IMR-90 (cell line): ENCODE results near the gene DIP2C. TPM values are rescaled to one million over a fixed set of nuclear protein-coding genes. Genes with fewer than 3 reads are reported as not detected.

Experiments
- ATAC-seq: fragments of 200-7000 bp; cut with Tn5 transposase; 2 replicates; pipeline ENCODE4 v1.9.1; 2020; ENCODE audit warnings: low read depth, mild to moderate bottlenecking, moderate library complexity
- BruUV-seq: library from RNA; stranded (reverse); fragments of 400-500 nt; replicated peaks from 2 replicates; lab custom pipeline; 2021; lab: Mats Ljungman, UMichigan
- CTCF ChIA-PET: fragments of 300-600 bp; formaldehyde crosslinking; extraction: SDS; loops from one replicate; lab custom pipeline; 2021; ENCODE audit warnings: antibody characterized with exemption; lab: Yijun Ruan, JAX
- POLR2A ChIA-PET: fragments of 300-600 bp; sonication (Branson Sonifier 250); formaldehyde crosslinking; loops from one replicate; lab custom pipeline; 2022; ENCODE audit warnings: antibody characterized with exemption; ENCODE audit not compliant: unreplicated experiment; lab: Charles Lee
- DNase-seq: peaks from one replicate; pipeline ENCODE4 v3.0.0; 2013
- H2AFZ ChIP-seq: replicated peaks from 2 replicates; pipeline ENCODE3; 2013; ENCODE audit warnings: low read length, mild to moderate bottlenecking; ENCODE audit not compliant: poor library complexity
- H2AK5ac ChIP-seq: 2 replicates; pipeline ENCODE4 v1.6.1; 2013; ENCODE audit warnings: low read depth, low read length, inconsistent platforms
- H2AK9ac ChIP-seq: replicated peaks from 2 replicates; pipeline ENCODE3; 2013; ENCODE audit warnings: mild to moderate bottlenecking, low read depth, low read length, moderate library complexity; ENCODE audit not compliant: poor library complexity
- H2BK120ac ChIP-seq: 2 replicates; pipeline ENCODE4 v1.6.1; 2013; ENCODE audit warnings: low read depth, low read length, inconsistent platforms
- H2BK15ac ChIP-seq: 3 replicates; pipeline ENCODE4 v1.6.1; 2013; ENCODE audit warnings: low read depth, low read length, inconsistent platforms
- H2BK20ac ChIP-seq: 2 replicates; pipeline ENCODE4 v1.6.1; 2013; ENCODE audit warnings: low read depth, mild to moderate bottlenecking, inconsistent platforms, low read length, moderate library complexity
- H2BK5ac ChIP-seq: 2 replicates; pipeline ENCODE4 v1.6.1; 2013; ENCODE audit warnings: mild to moderate bottlenecking, low read depth, low read length, inconsistent platforms; ENCODE audit not compliant: poor library complexity, severe bottlenecking
- H3K14ac ChIP-seq: replicated peaks from 2 replicates; pipeline ENCODE4 v1.6.1; 2013; ENCODE audit warnings: low read depth, low read length, inconsistent platforms
- H3K18ac ChIP-seq: 2 replicates; pipeline ENCODE4 v1.6.1; 2013; ENCODE audit warnings: low read depth, low read length, control low read depth
- H3K23ac ChIP-seq: 2 replicates; pipeline ENCODE4 v1.6.1; 2013; ENCODE audit warnings: low read depth, low read length, inconsistent platforms
- H3K27ac ChIP-seq: 2 replicates; pipeline ENCODE4 v1.5.1; 2013; ENCODE audit warnings: mild to moderate bottlenecking, control low read depth, low read length; ENCODE audit not compliant: insufficient read depth
- H3K27me3 ChIP-seq: 2 replicates; pipeline ENCODE4 v1.6.1; 2013; ENCODE audit warnings: low read length; ENCODE audit not compliant: control insufficient read depth, insufficient read depth
- H3K36me3 ChIP-seq: 2 replicates; pipeline ENCODE4 v1.6.1; 2013; ENCODE audit warnings: low read length, mixed read lengths; ENCODE audit not compliant: control insufficient read depth, insufficient read depth
- H3K4ac ChIP-seq: 2 replicates; pipeline ENCODE4 v1.6.1; 2013; ENCODE audit warnings: low read depth, low read length, inconsistent platforms
- H3K4me1 ChIP-seq: 2 replicates; pipeline ENCODE4 v1.6.1; 2013; ENCODE audit warnings: low read length, mixed read lengths; ENCODE audit not compliant: control insufficient read depth, insufficient read depth
- H3K4me2 ChIP-seq: 2 replicates; pipeline ENCODE4 v1.6.1; 2013; ENCODE audit warnings: low read depth, mild to moderate bottlenecking, control low read depth, low read length, moderate library complexity
- H3K4me3 ChIP-seq: 2 replicates; pipeline ENCODE4 v1.5.1; 2013; ENCODE audit warnings: low read depth, mild to moderate bottlenecking, control low read depth, low read length, moderate library complexity; ENCODE audit not compliant: insufficient read depth
- H3K56ac ChIP-seq: 2 replicates; pipeline ENCODE4 v1.6.1; 2013; ENCODE audit warnings: low read length, inconsistent platforms; ENCODE audit not compliant: insufficient read depth; ENCODE audit errors: extremely low read depth
- H3K79me1 ChIP-seq, 2 experiments: 2 replicates each; pipeline ENCODE4 v1.6.1; 2013; ENCODE audit warnings: low read length in 2 of 2, inconsistent platforms in 1 of 2, low read depth in 1 of 2
- H3K9ac ChIP-seq: 2 replicates; pipeline ENCODE4 v1.6.1; 2013; ENCODE audit warnings: low read depth, low read length, control low read depth
- H3K9me1 ChIP-seq: 2 replicates; pipeline ENCODE4 v1.6.1; 2013; ENCODE audit warnings: low read length, inconsistent platforms; ENCODE audit not compliant: insufficient read depth
- H3K9me3 ChIP-seq: 2 replicates; pipeline ENCODE4 v1.6.1; 2013; ENCODE audit warnings: low read length; ENCODE audit not compliant: control insufficient read depth, insufficient read depth
- H4K20me1 ChIP-seq: 2 replicates; pipeline ENCODE4 v1.6.1; 2013; ENCODE audit warnings: low read length, inconsistent platforms; ENCODE audit not compliant: insufficient read depth
- H4K5ac ChIP-seq: 2 replicates; pipeline ENCODE4 v1.6.1; 2013; ENCODE audit warnings: mild to moderate bottlenecking, low read depth, low read length, control low read depth
- H4K8ac ChIP-seq, 2 experiments: 2 replicates each; pipeline ENCODE4 v1.6.1; 2013; ENCODE audit warnings: low read depth in 2 of 2, low read length in 2 of 2, control low read depth in 1 of 2, inconsistent platforms in 1 of 2
- H4K91ac ChIP-seq: 2 replicates; pipeline ENCODE4 v1.6.1; 2013; ENCODE audit warnings: low read depth, low read length, inconsistent platforms; ENCODE audit not compliant: insufficient read depth
- BHLHE40 ChIP-seq: fragments of 150-350 bp; IDR thresholded peaks from 2 replicates; pipeline ENCODE4 v1.6.1; 2016; ENCODE audit warnings: mild to moderate bottlenecking, low read depth, low read length
- CEBPB ChIP-seq: IDR thresholded peaks from 2 replicates; pipeline ENCODE4 v1.6.1; 2012; ENCODE audit warnings: low read depth, low read length, improper control_type of control experiment
- CHD1 ChIP-seq: IDR thresholded peaks from 2 replicates; pipeline ENCODE4 v1.6.1; 2012; ENCODE audit warnings: low read depth, low read length, improper control_type of control experiment
- CTCF ChIP-seq: conservative IDR thresholded peaks from 2 replicates; pipeline ENCODE4 v1.5.1; 2012; ENCODE audit warnings: mild to moderate bottlenecking, low read depth, low read length, improper control_type of control experiment
- ELK1 ChIP-seq: fragments of 150-350 bp; IDR thresholded peaks from 2 replicates; pipeline ENCODE4 v1.6.1; 2016; ENCODE audit warnings: low read depth, mild to moderate bottlenecking, low read length, moderate library complexity, borderline replicate concordance
- FOS ChIP-seq: fragments of 150-350 bp; IDR thresholded peaks from 2 replicates; pipeline ENCODE4 v1.6.1; 2016; ENCODE audit warnings: low read depth, low read length
- MAFK ChIP-seq: IDR thresholded peaks from 2 replicates; pipeline ENCODE4 v1.6.1; 2012; ENCODE audit warnings: low read depth, low read length, improper control_type of control experiment
- MAZ ChIP-seq: IDR thresholded peaks from 2 replicates; pipeline ENCODE4 v1.6.1; 2012; ENCODE audit warnings: low read depth, mild to moderate bottlenecking, low read length, improper control_type of control experiment, moderate library complexity, borderline replicate concordance
- MXI1 ChIP-seq: IDR thresholded peaks from 2 replicates; pipeline ENCODE4 v1.6.1; 2012; ENCODE audit warnings: low read depth, mild to moderate bottlenecking, low read length, moderate library complexity, borderline replicate concordance
- NFE2L2 ChIP-seq: fragments of 150-350 bp; IDR thresholded peaks from 2 replicates; pipeline ENCODE4 v1.6.1; 2016; ENCODE audit warnings: low read depth, mild to moderate bottlenecking, low read length
- POLR2A ChIP-seq: IDR thresholded peaks from 2 replicates; pipeline ENCODE4 v1.6.1; 2012; ENCODE audit warnings: mild to moderate bottlenecking, low read depth, low read length
- RAD21 ChIP-seq: IDR thresholded peaks from 2 replicates; pipeline ENCODE4 v1.6.1; 2012; ENCODE audit warnings: low read length, improper control_type of control experiment
- RCOR1 ChIP-seq: IDR thresholded peaks from 2 replicates; pipeline ENCODE4 v1.6.1; 2012; ENCODE audit warnings: mild to moderate bottlenecking, low read length, improper control_type of control experiment; ENCODE audit not compliant: insufficient replicate concordance
- RFX5 ChIP-seq: IDR thresholded peaks from 2 replicates; pipeline ENCODE4 v1.8.0; 2012; ENCODE audit warnings: low read depth, mild to moderate bottlenecking, low read length, moderate library complexity
- SMC3 ChIP-seq: fragments of 150-350 bp; IDR thresholded peaks from 2 replicates; pipeline ENCODE4 v1.6.1; 2016; ENCODE audit warnings: low read depth, mild to moderate bottlenecking, antibody characterized with exemption, low read length, moderate library complexity
- WGBS, 2 experiments: methylation state at CpG; one replicate each; pipeline versions ENCODE4 v1.1.5 to v1.1.7; 2013; ENCODE audit warnings: missing lambda C conversion rate in 2 of 2; ENCODE audit not compliant: insufficient read length in 1 of 2; ENCODE audit errors: extremely low coverage in 2 of 2; 5-methylcytosine and 5-hydroxymethylcytosine counted together
- dilution Hi-C: fragments of 300-500 bp; cut with HindIII; formaldehyde crosslinking; loops from one replicate; pipeline ENCODE4 v1.14.3; 2018; ENCODE audit warnings: low sequenced_read_pairs; ENCODE audit not compliant: unreplicated experiment
- in situ Hi-C: fragments of 300-500 bp; cut with MboI; formaldehyde crosslinking; loops from 3 replicates; pipeline ENCODE4 v1.14.3; 2019; ENCODE audit warnings: low sequenced_read_pairs, inconsistent platforms, mixed read lengths
- intact Hi-C: fragments of 100-400 bp; cut with micrococcal nuclease; formaldehyde crosslinking; loops from 2 replicates; pipeline ENCODE4 v1.10.0; 2022
- polyA plus RNA-seq, 3 experiments: library from polyadenylated mRNA; depleted of rRNA; stranded (reverse); fragments of >200 nt; gene quantifications; 2 replicates each; pipeline ENCODE4 v1.2.3, GENCODE V29; 2012; ENCODE audit warnings: low replicate concordance in 1 of 3
- total RNA-seq: library from RNA; depleted of rRNA; stranded (reverse); fragments of >200 nt; gene quantifications from 2 replicates; pipeline ENCODE4 v1.2.3, GENCODE V29; 2012
- TF ChIP-seq, protein P1 (sequence below): fragments of 150-350 bp; IDR thresholded peaks from 2 replicates; pipeline ENCODE4 v1.6.1; 2017; ENCODE audit warnings: mild to moderate bottlenecking, antibody characterized with exemption, low read length, low read depth

The DIP2C gene
- total and polyA plus RNA-seq, 2 of the 4 experiments (the other 2 are of a cell fraction): 8.6 to 17.3 TPM

GRCh38 chr10:595473-595872, 94.0 kb downstream of the DIP2C start:
- H3K14ac ChIP-seq: 0 out of 2 replicates have a peak overlapping the region, but pooled peaks have one; percentile 5
- DNase-seq (no peak), ATAC-seq (no peak)
- H3K79me1 ChIP-seq: peaks cover 48 to 93% of the 10 kb centered on the region in 2 experiments
- no peak overlapping the region for H3K4me3 ChIP-seq
- H3K56ac ChIP-seq: no peak overlapping the region
- H3K4me2 ChIP-seq: no peak overlapping the region
- in situ Hi-C loops: no loop called here
- peak overlapping the region; percentile 25; the same call in 1 of the 2 replicates for H4K91ac ChIP-seq
- H2BK120ac ChIP-seq: no peak overlapping the region; the same call in 1 of the 2 replicates
- H2AFZ ChIP-seq: no peak overlapping the region
- dilution Hi-C loops: no loop called here
- H3K9me3 ChIP-seq: no peaks in the 10 kb centered on the region
- WGBS, 2 experiments: 100% methylated on average over 1 of the region's 12 CpGs; no CpG with 5 or more reads in 1 of the 2 experiments
- TF ChIP-seq FOS (no peak), CTCF (no peak), NFE2L2 (no peak), BHLHE40 (no peak), CEBPB (no peak), RFX5 (no peak), MAZ (no peak), ELK1 (no peak), CHD1 (no peak), POLR2A (no peak), MAFK (no peak), RCOR1 (no peak), SMC3 (no peak), MXI1 (no peak), RAD21 (no peak)
- TF ChIP-seq, protein P1, sequence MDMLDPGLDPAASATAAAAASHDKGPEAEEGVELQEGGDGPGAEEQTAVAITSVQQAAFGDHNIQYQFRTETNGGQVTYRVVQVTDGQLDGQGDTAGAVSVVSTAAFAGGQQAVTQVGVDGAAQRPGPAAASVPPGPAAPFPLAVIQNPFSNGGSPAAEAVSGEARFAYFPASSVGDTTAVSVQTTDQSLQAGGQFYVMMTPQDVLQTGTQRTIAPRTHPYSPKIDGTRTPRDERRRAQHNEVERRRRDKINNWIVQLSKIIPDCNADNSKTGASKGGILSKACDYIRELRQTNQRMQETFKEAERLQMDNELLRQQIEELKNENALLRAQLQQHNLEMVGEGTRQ: no peak
- H3K4me1 ChIP-seq: peaks cover 36% of the 10 kb centered on the region
- peak overlapping the region; percentile 17; the same call in 1 of the 2 replicates for H3K4ac ChIP-seq
- POLR2A ChIA-PET: interaction anchor here (0.5 kb wide), 1 partner anchor 255 kb away, joined by 3 read pairs; no protein-coding TSS in a partner anchor
- no peak overlapping the region for H2BK5ac ChIP-seq
- H4K8ac ChIP-seq: no peak overlapping the region
- peaks cover 14% of the 10 kb centered on the region for H4K20me1 ChIP-seq
- peaks cover 56% of the 10 kb centered on the region for H3K9me1 ChIP-seq
- CTCF ChIA-PET: interaction anchor here (0.8 kb wide), 1 partner anchor 11 kb away, joined by 3 read pairs; no protein-coding TSS in a partner anchor
- no peak overlapping the region for H3K18ac ChIP-seq
- intact Hi-C loops: loop anchor here (5.0 kb wide), 1 partner anchor 87 kb away; no protein-coding TSS in a partner anchor
- H3K27me3 ChIP-seq: no peaks in the 10 kb centered on the region
- H2BK15ac ChIP-seq: no peak overlapping the region
- no peak overlapping the region for H2AK9ac ChIP-seq
- 0 out of 2 replicates have a peak overlapping the region, but pooled peaks have one; percentile 7 for H2BK20ac ChIP-seq
- no peak overlapping the region for H3K9ac ChIP-seq
- H2AK5ac ChIP-seq: peak overlapping the region; percentile 62; the same call in 1 of the 2 replicates
- peak overlapping the region; percentile 53; the same call in 1 of the 2 replicates for H3K23ac ChIP-seq
- no TSS peak for BruUV-seq
- no peak overlapping the region for H4K5ac ChIP-seq
- no peak overlapping the region for H3K27ac ChIP-seq
- 0 out of 2 replicates have a peak, but pooled peaks cover 1% of the 10 kb centered on the region for H3K36me3 ChIP-seq
